HEK293T (cell line): ENCODE results near the gene OPCML.
"Not testable (repeated sequence)": the region's sequence is repeated elsewhere in the genome, so short reads cannot be mapped to it uniquely, and the experiment has no call there.

Source experiments
- CTCF ChIA-PET: fragments of 350-600 bp; formaldehyde crosslinking; extraction: SDS; loops from one replicate; lab custom pipeline; 2021; ENCODE audit warnings: antibody characterized with exemption, inconsistent platforms; lab: Yijun Ruan, JAX
- POLR2A ChIA-PET: fragments of 350-600 bp; formaldehyde crosslinking; extraction: SDS; loops from one replicate; lab custom pipeline; 2020; ENCODE audit warnings: antibody characterized with exemption, inconsistent platforms; lab: Yijun Ruan, JAX
- DNase-seq: peaks from one replicate; pipeline ENCODE4 v3.0.0; 2012; ENCODE audit warnings: mixed read lengths; ENCODE audit errors: extremely low spot score
- ARNT ChIP-seq: fragments of 450-650 bp; IDR thresholded peaks from 2 replicates; pipeline ENCODE4 v1.6.1; 2017; ENCODE audit warnings: mild to moderate bottlenecking
- BHLHE40 ChIP-seq: fragments of 450-650 bp; IDR thresholded peaks from 2 replicates; pipeline ENCODE4 v1.6.1; 2016; ENCODE audit warnings: mild to moderate bottlenecking, moderate library complexity, borderline replicate concordance
- CTBP1 ChIP-seq: fragments of 450-650 bp; IDR thresholded peaks from 2 replicates; pipeline ENCODE4 v1.6.1; 2016; ENCODE audit warnings: borderline replicate concordance
- ELF4 ChIP-seq: fragments of 450-650 bp; IDR thresholded peaks from 2 replicates; pipeline ENCODE4 v1.6.1; 2017; ENCODE audit warnings: antibody characterized with exemption
- FOXA1 ChIP-seq: fragments of 450-650 bp; IDR thresholded peaks from 2 replicates; pipeline ENCODE4 v1.6.1; 2016; ENCODE audit warnings: mild to moderate bottlenecking
- FOXK2 ChIP-seq: fragments of 450-650 bp; IDR thresholded peaks from 2 replicates; pipeline ENCODE4 v1.6.1; 2016; ENCODE audit warnings: mild to moderate bottlenecking
- FOXM1 ChIP-seq: fragments of 450-650 bp; IDR thresholded peaks from 2 replicates; pipeline ENCODE4 v1.6.1; 2017; ENCODE audit warnings: mild to moderate bottlenecking, borderline replicate concordance
- HDGF ChIP-seq: fragments of 450-650 bp; IDR thresholded peaks from 2 replicates; pipeline ENCODE4 v1.6.1; 2017; ENCODE audit warnings: antibody characterized with exemption, borderline replicate concordance
- L3MBTL2 ChIP-seq: fragments of 450-650 bp; conservative IDR thresholded peaks from 2 replicates; pipeline ENCODE4 v1.6.1; 2016; ENCODE audit warnings: mild to moderate bottlenecking
- NFRKB ChIP-seq: fragments of 450-650 bp; IDR thresholded peaks from 2 replicates; pipeline ENCODE4 v1.6.1; 2016; ENCODE audit warnings: mild to moderate bottlenecking, moderate library complexity
- PKNOX1 ChIP-seq: fragments of 450-650 bp; IDR thresholded peaks from 2 replicates; pipeline ENCODE4 v1.6.1; 2016
- SP1 ChIP-seq: fragments of 450-650 bp; IDR thresholded peaks from 2 replicates; pipeline ENCODE4 v1.6.1; 2017
- SUZ12 ChIP-seq: fragments of 450-650 bp; IDR thresholded peaks from 2 replicates; pipeline ENCODE4 v1.6.1; 2016; ENCODE audit warnings: mild to moderate bottlenecking
- TARDBP ChIP-seq: fragments of 450-650 bp; IDR thresholded peaks from 2 replicates; pipeline ENCODE4 v1.6.1; 2016
- ZNF384 ChIP-seq: fragments of 450-650 bp; IDR thresholded peaks from 2 replicates; pipeline ENCODE4 v1.6.1; 2016

Gene OPCML

GRCh38 chr11:132379540-132379939 lies 1152.8 kb downstream of the OPCML start:
- TF ChIP-seq ELF4 (no peak), FOXK2 (no peak), BHLHE40 (no peak), FOXA1 (no peak), CTBP1 (no peak), SUZ12 (no peak), FOXM1 (no peak), L3MBTL2 (no peak), PKNOX1 (no peak), TARDBP (no peak), ARNT (no peak), ZNF384 (no peak), HDGF (no peak)
- DNase-seq = no peak
- ChIA-PET POLR2A (no interaction called here), CTCF (no interaction called here)

- POLR2A ChIA-PET = no interaction called here
- DNase-seq = no peak
- TF ChIP-seq SP1 = no peak
- CTCF ChIA-PET = no interaction called here
Observed at GRCh38 chr11:132373405-132374143, 1158.7 kb downstream of the OPCML start.

GRCh38 chr11:132370114-132370513 lies 1162.2 kb downstream of the OPCML start:
- CTCF ChIA-PET, DNase-seq, POLR2A ChIA-PET: not testable (repeated sequence)

GRCh38 chr11:132367293-132367692 lies 1165.0 kb downstream of the OPCML start:
- TF ChIP-seq NFRKB = no peak
- TF ChIP-seq BHLHE40 = no peak
- TF ChIP-seq ZNF384 = no peak
- TF ChIP-seq L3MBTL2 = no peak
- no peak for TF ChIP-seq CTBP1
- no peak for TF ChIP-seq SP1
- no peak for TF ChIP-seq HDGF
- no peak for TF ChIP-seq FOXA1
- DNase-seq = no peak
- POLR2A ChIA-PET = no interaction called here
- CTCF ChIA-PET = no interaction called here

GRCh38 chr11:132365650-132366049 lies 1166.7 kb downstream of the OPCML start:
- CTCF ChIA-PET = no interaction called here
- DNase-seq = no peak
- TF ChIP-seq SUZ12 (no peak), FOXM1 (no peak), BHLHE40 (no peak), ELF4 (no peak)
- POLR2A ChIA-PET = no interaction called here
